Sigmoid colon (tissue), 7 donors: ENCODE measurements around the gene WDR19. TPM values are rescaled to one million over a fixed set of nuclear protein-coding genes. Genes with fewer than 3 reads are reported as not detected.
"Not testable (repeated sequence)": the region's sequence is repeated elsewhere in the genome, so short reads cannot be mapped to it uniquely, and the experiment has no call there.

ENCODE experiments used
- DNase-seq: peaks from one replicate; pipeline ENCODE4 v3.0.0-alpha.2; 2019
- H3K27ac ChIP-seq, 4 donors: fragments of 200-600 bp; sonication (generic); one replicate each; pipeline ENCODE4 v1.5.1; 2016 to 2019; ENCODE audit warnings: mild to moderate bottlenecking in 1 of 4
- H3K27me3 ChIP-seq, 3 donors: fragments of 200-600 bp; sonication (generic); one replicate each; pipeline ENCODE4 v1.5.1; 2019; ENCODE audit warnings: mild to moderate bottlenecking in 1 of 3
- H3K36me3 ChIP-seq, 4 donors: fragments of 200-600 bp; sonication (generic); one replicate each; pipeline ENCODE4 v1.5.1; 2016 to 2019
- H3K4me1 ChIP-seq, 4 donors: fragments of 200-600 bp; sonication (generic); one replicate each; pipeline ENCODE4 v1.5.1; 2017 to 2019
- H3K4me3 ChIP-seq, 4 donors: fragments of 200-600 bp; sonication (generic); one replicate each; pipeline ENCODE4 v1.5.1; 2017 to 2019; ENCODE audit warnings: mild to moderate bottlenecking in 2 of 4, moderate library complexity in 1 of 4
- H3K9me3 ChIP-seq, 4 donors: fragments of 200-600 bp in 3 of 4; sonication (generic) in 3 of 4; one replicate each; pipeline versions ENCODE4 v1.5.1 to v1.6.1; 2013 to 2019
- CTCF ChIP-seq, 4 experiments: fragments of 450-650 bp in 3 of 4; fragments of 200-600 bp in 1 of 4; IDR thresholded peaks; one replicate each; pipeline ENCODE4 v1.5.1; 2016 to 2019; ENCODE audit warnings: antibody characterized with exemption in 4 of 4, mild to moderate bottlenecking in 3 of 4, moderate library complexity in 2 of 4
- EP300 ChIP-seq, 4 donors: sonication (generic); formaldehyde crosslinking; IDR thresholded peaks; one replicate each; pipeline ENCODE4 v1.6.1; 2017; ENCODE audit warnings: antibody characterized with exemption in 4 of 4
- POLR2A ChIP-seq, 2 donors: fragments of 450-650 bp; IDR thresholded peaks; one replicate each; pipeline ENCODE4 v1.6.1; 2016; ENCODE audit warnings: antibody characterized with exemption in 2 of 2, mild to moderate bottlenecking in 2 of 2, moderate library complexity in 2 of 2
- POLR2AphosphoS5 ChIP-seq, 4 donors: sonication (generic); formaldehyde crosslinking; IDR thresholded peaks; one replicate each; pipeline ENCODE4 v1.6.1; 2017; ENCODE audit warnings: antibody characterized with exemption in 4 of 4
- WGBS, 2 donors: extraction: QIAGEN DNeasy Blood & Tissue Kit; methylation state at CpG; one replicate each; pipeline ENCODE4 v1.1.7; 2013; 5-methylcytosine and 5-hydroxymethylcytosine counted together
- intact Hi-C: fragments of 100-400 bp; cut with DNase I; formaldehyde crosslinking; loops from one replicate; pipeline ENCODE4 v1.15.1; 2023
- polyA plus RNA-seq, 3 donors: library from polyadenylated mRNA; stranded (reverse); fragments of 200-250 nt; gene quantifications; one replicate each; pipeline ENCODE4 v1.2.3, GENCODE V29; 2013
- total RNA-seq, 4 donors: library from RNA; depleted of rRNA; stranded (reverse); fragments of >200 nt; gene quantifications; one replicate each; pipeline ENCODE4 v1.1.0, GENCODE V29; 2016
- donor health status: healthy with polysubstance abuse.
- donor health status: Bipolar disorder and iron deficiency.
- donor health status: healthy.

Gene WDR19
- total and polyA plus RNA-seq, 7 donors: 3.7 to 62.0 (median 49.9) TPM

- no peaks in the 10 kb centered on the region for H3K27me3 ChIP-seq
- H3K27ac ChIP-seq: no peak overlapping the region
- DNase-seq: no peak
- H3K4me3 ChIP-seq: no peak overlapping the region
- no peaks in the 10 kb centered on the region for H3K36me3 ChIP-seq
- no peaks in the 10 kb centered on the region for H3K4me1 ChIP-seq
- WGBS, 2 donors: 94 to 96% methylated on average over 12 of the region's 12 CpGs
- H3K9me3 ChIP-seq: no peaks in the 10 kb centered on the region
- no peak for TF ChIP-seq POLR2AphosphoS5 (IDR thresholded peaks at IDR 0.05)
- TF ChIP-seq POLR2A (IDR thresholded peaks at IDR 0.05): no peak
- TF ChIP-seq CTCF (IDR thresholded peaks at IDR 0.05): no peak
- no peak for TF ChIP-seq EP300 (IDR thresholded peaks at IDR 0.05)
- intact Hi-C loops: no loop called here
Observed at GRCh38 chr4:39170301-39170700, 12.0 kb upstream of the WDR19 start.

- Histone ChIP-seq H3K27ac (no peak overlapping the region), H3K4me1 (peaks cover 0 to 13% (median 8%) of the 10 kb centered on the region in 4 donors), H3K36me3 (no peaks in the 10 kb centered on the region), H3K9me3 (no peaks in the 10 kb centered on the region), H3K27me3 (no peaks in the 10 kb centered on the region), H3K4me3 (no peak overlapping the region)
- TF ChIP-seq CTCF (IDR thresholded peaks at IDR 0.05): no peak
- TF ChIP-seq POLR2A (IDR thresholded peaks at IDR 0.05): no peak
- no peak for TF ChIP-seq EP300 (IDR thresholded peaks at IDR 0.05)
- no peak for TF ChIP-seq POLR2AphosphoS5 (IDR thresholded peaks at IDR 0.05)
- DNase-seq: no peak
- intact Hi-C loops: no loop called here
Observed at GRCh38 chr4:39178706-39179105, 3.6 kb upstream of the WDR19 start.

- H3K4me1 ChIP-seq: peaks cover 0 to 21% (median 14%) of the 10 kb centered on the region in 4 donors
- H3K27me3 ChIP-seq: no peaks in the 10 kb centered on the region
- no peaks in the 10 kb centered on the region for H3K9me3 ChIP-seq
- 59 to 79% methylated on average over 3 of the region's 3 CpGs for WGBS, 2 donors
- no peak overlapping the region for H3K27ac ChIP-seq
- TF ChIP-seq POLR2A (IDR thresholded peaks at IDR 0.05) (no peak), EP300 (IDR thresholded peaks at IDR 0.05) (no peak), POLR2AphosphoS5 (IDR thresholded peaks at IDR 0.05) (no peak), CTCF (IDR thresholded peaks at IDR 0.05) (no peak)
- no peak overlapping the region for H3K4me3 ChIP-seq
- no peak for DNase-seq
- intact Hi-C loops: loop anchor here (5.0 to 10.0 kb wide), 3 partner anchors 277 to 455 kb away; partner anchors contain the start of gene SMIM14
- H3K36me3 ChIP-seq: no peaks in the 10 kb centered on the region
Observed at GRCh38 chr4:39179681-39180080, 2.6 kb upstream of the WDR19 start.

- 98% methylated on average over 17 of the region's 17 CpGs for WGBS, 2 donors
- H3K4me1 ChIP-seq: peaks cover 0 to 21% (median 14%) of the 10 kb centered on the region in 4 donors
- DNase-seq, H3K27ac ChIP-seq, H3K36me3 ChIP-seq, H3K4me3 ChIP-seq, H3K9me3 ChIP-seq, H3K27me3 ChIP-seq: not testable (repeated sequence)
- intact Hi-C loops: loop anchor here (5.0 to 10.0 kb wide), 3 partner anchors 278 to 454 kb away; partner anchors contain the start of gene SMIM14
Observed at GRCh38 chr4:39180629-39181028, 1.7 kb upstream of the WDR19 start.

GRCh38 chr4:39181520-39181904 is 817 bp upstream of the WDR19 start:
- DNase-seq: no peak
- intact Hi-C loops: loop anchor here (5.0 to 10.0 kb wide), 3 partner anchors 279 to 453 kb away; partner anchors contain the start of gene SMIM14
- peaks cover 0 to 6% (median 0%) of the 10 kb centered on the region in 4 donors for H3K36me3 ChIP-seq
- H3K9me3 ChIP-seq: no peaks in the 10 kb centered on the region
- peak overlapping the region; percentile 21 to 76 (median 54) for H3K4me3 ChIP-seq
- H3K27ac ChIP-seq: peak overlapping the region; percentile 71 to 80 (median 76)
- no peaks in the 10 kb centered on the region for H3K27me3 ChIP-seq
- WGBS, 2 donors: 79 to 84% methylated on average over 9 of the region's 9 CpGs
- TF ChIP-seq POLR2AphosphoS5 (IDR thresholded peaks at IDR 0.05) (no peak), EP300 (IDR thresholded peaks at IDR 0.05) (no peak)
- H3K4me1 ChIP-seq: peaks cover 0 to 21% (median 14%) of the 10 kb centered on the region in 4 donors

- no peak for DNase-seq
- Histone ChIP-seq H3K27me3 (no peaks in the 10 kb centered on the region), H3K27ac (no peak overlapping the region), H3K4me3 (no peak overlapping the region), H3K36me3 (peaks cover 0 to 74% (median 8%) of the 10 kb centered on the region in 4 donors), H3K4me1 (no peaks in the 10 kb centered on the region), H3K9me3 (no peaks in the 10 kb centered on the region)
- whole genome bisulfite sequencing, 2 donors: 97 to 98% methylated on average over 3 of the region's 3 CpGs
- no peak for TF ChIP-seq EP300 (IDR thresholded peaks at IDR 0.05)
- intact Hi-C loops: no loop called here
Observed at GRCh38 chr4:39201963-39202362, 19.6 kb downstream of the WDR19 start.
